Liver (tissue), 9 donors: Measurements from ENCODE around the gene TTC5. TPM values are rescaled to one million over a fixed set of nuclear protein-coding genes. Genes with fewer than 3 reads are reported as not detected.

Experiments
- DNase-seq: peaks from one replicate; pipeline ENCODE4 v3.0.0-alpha.2; 2017; ENCODE audit warnings: low spot score
- H3K27ac ChIP-seq, 2 donors: one replicate each; pipeline ENCODE4 v1.7.0; 2013; ENCODE audit warnings: inconsistent platforms in 2 of 2, low read length in 2 of 2, control low read depth in 1 of 2, low read depth in 1 of 2, mild to moderate bottlenecking in 1 of 2
- H3K27me3 ChIP-seq, 4 donors: one replicate each; pipeline versions ENCODE4 v1.6.1 to v1.7.0; 2013; ENCODE audit warnings: low read length in 3 of 4, inconsistent platforms in 1 of 4, mild to moderate bottlenecking in 1 of 4, moderate library complexity in 1 of 4; ENCODE audit not compliant: control insufficient read depth in 4 of 4, insufficient read depth in 4 of 4
- H3K36me3 ChIP-seq, 4 donors: one replicate each; pipeline versions ENCODE4 v1.6.1 to v1.7.0; 2013; ENCODE audit warnings: low read length in 3 of 4, mild to moderate bottlenecking in 3 of 4, low read depth in 1 of 4, moderate library complexity in 1 of 4; ENCODE audit not compliant: control insufficient read depth in 4 of 4, insufficient read depth in 3 of 4
- H3K4me1 ChIP-seq, 4 donors: one replicate each; pipeline versions ENCODE4 v1.6.1 to v1.7.0; 2013; ENCODE audit warnings: low read length in 3 of 4, mild to moderate bottlenecking in 3 of 4, moderate library complexity in 1 of 4; ENCODE audit not compliant: control insufficient read depth in 4 of 4, insufficient read depth in 4 of 4
- H3K4me3 ChIP-seq, 3 donors: one replicate each; pipeline versions ENCODE4 v1.6.1 to v1.7.0; 2013; ENCODE audit warnings: low read length in 3 of 3, control low read depth in 1 of 3, low read depth in 1 of 3, mild to moderate bottlenecking in 1 of 3
- H3K9ac ChIP-seq, 2 donors: one replicate each; pipeline ENCODE4 v1.7.0; 2013; ENCODE audit warnings: low read length in 2 of 2, mild to moderate bottlenecking in 2 of 2, moderate library complexity in 2 of 2, control low read depth in 1 of 2, low read depth in 1 of 2
- H3K9me3 ChIP-seq, 4 donors: one replicate each; pipeline versions ENCODE4 v1.6.1 to v1.7.0; 2013; ENCODE audit warnings: low read length in 3 of 4; ENCODE audit not compliant: control insufficient read depth in 4 of 4
- ATF3 ChIP-seq: IDR thresholded peaks from 2 replicates; pipeline ENCODE4 v1.6.1; 2016; ENCODE audit warnings: antibody characterized with exemption
- CTCF ChIP-seq: fragments of 150-350 bp; IDR thresholded peaks from 2 replicates; pipeline ENCODE4 v1.5.1; 2017; ENCODE audit warnings: improper control_type of control experiment, low read depth, low read length; ENCODE audit not compliant: missing input control
- EGR1 ChIP-seq, 2 donors: IDR thresholded peaks; 2 replicates each; pipeline ENCODE4 v1.6.1; 2016 to 2018; ENCODE audit warnings: antibody characterized with exemption in 2 of 2, low read depth in 2 of 2
- FOXA1 ChIP-seq: IDR thresholded peaks from 2 replicates; pipeline ENCODE4 v1.6.1; 2016; ENCODE audit warnings: antibody characterized with exemption
- FOXA2 ChIP-seq: IDR thresholded peaks from 2 replicates; pipeline ENCODE4 v1.6.1; 2016; ENCODE audit warnings: antibody characterized with exemption
- GABPA ChIP-seq, 2 donors: IDR thresholded peaks in 1 of 2; conservative IDR thresholded peaks in 1 of 2; 2 replicates each; pipeline ENCODE4 v1.6.1; 2016; ENCODE audit warnings: antibody characterized with exemption in 2 of 2, mild to moderate bottlenecking in 1 of 2, moderate library complexity in 1 of 2
- HNF4A ChIP-seq, 2 donors: conservative IDR thresholded peaks; 2 replicates each; pipeline ENCODE4 v1.6.1; 2016; ENCODE audit warnings: antibody characterized with exemption in 2 of 2, mild to moderate bottlenecking in 2 of 2
- HNF4G ChIP-seq: IDR thresholded peaks from 2 replicates; pipeline ENCODE4 v1.6.1; 2016; ENCODE audit warnings: antibody characterized with exemption
- JUND ChIP-seq, 2 donors: IDR thresholded peaks; 2 replicates each; pipeline ENCODE4 v1.6.1; 2016; ENCODE audit warnings: antibody characterized with exemption in 2 of 2
- MAX ChIP-seq: IDR thresholded peaks from 2 replicates; pipeline ENCODE4 v1.6.1; 2016; ENCODE audit warnings: antibody characterized with exemption
- NR2F2 ChIP-seq: IDR thresholded peaks from 2 replicates; pipeline ENCODE4 v1.6.1; 2016; ENCODE audit warnings: antibody characterized with exemption
- RAD21 ChIP-seq, 2 donors: IDR thresholded peaks; 2 replicates each; pipeline ENCODE4 v1.6.1; 2016; ENCODE audit warnings: antibody characterized with exemption in 2 of 2, mild to moderate bottlenecking in 2 of 2
- REST ChIP-seq: IDR thresholded peaks from 2 replicates; pipeline ENCODE4 v1.6.1; 2016; ENCODE audit warnings: antibody characterized with exemption, mild to moderate bottlenecking
- RXRA ChIP-seq, 2 donors: IDR thresholded peaks; 2 replicates each; pipeline ENCODE4 v1.6.1; 2017 to 2018; ENCODE audit warnings: antibody characterized with exemption in 2 of 2, mild to moderate bottlenecking in 1 of 2
- SP1 ChIP-seq: IDR thresholded peaks from 2 replicates; pipeline ENCODE4 v1.6.1; 2018; ENCODE audit warnings: antibody characterized with exemption, mild to moderate bottlenecking
- TAF1 ChIP-seq: conservative IDR thresholded peaks from 2 replicates; pipeline ENCODE4 v1.6.1; 2016; ENCODE audit warnings: antibody characterized with exemption, mild to moderate bottlenecking
- YY1 ChIP-seq: IDR thresholded peaks from 2 replicates; pipeline ENCODE4 v1.6.1; 2016; ENCODE audit warnings: antibody characterized with exemption, mild to moderate bottlenecking
- ZBTB33 ChIP-seq: IDR thresholded peaks from 2 replicates; pipeline ENCODE4 v1.6.1; 2016; ENCODE audit warnings: antibody characterized with exemption
- WGBS: extraction: QIAGEN DNeasy Blood & Tissue Kit; methylation state at CpG from one replicate; pipeline ENCODE4 v1.1.7; 2013; 5-methylcytosine and 5-hydroxymethylcytosine counted together
- polyA plus RNA-seq, 2 donors: library from polyadenylated mRNA; stranded (reverse) in 1 of 2; unstranded in 1 of 2; fragments of 200-250 nt in 1 of 2; fragments of >200 nt in 1 of 2; fragmentation: Nextera tagmentation in 1 of 2; extraction: Ambion mirVana in 1 of 2; gene quantifications; one replicate each; pipeline versions ENCODE4 v1.2.1 to v1.2.3, GENCODE V29; 2013 to 2015
- total RNA-seq, 2 donors: library from RNA; depleted of rRNA; stranded (reverse); fragments of >200 nt; gene quantifications; one replicate each; pipeline ENCODE4 v1.2.3, GENCODE V29; 2014
- donor health status: healthy.
- donor health status: healthy.
- donor health status: healthy.
- donor health status: healthy.
- donor health status: healthy.

The TTC5 gene
- total and polyA plus RNA-seq, 4 donors: 2.5 to 8.3 (median 4.2) TPM

- H3K27ac ChIP-seq: peak overlapping the region; percentile 86 to 88
- WGBS: 2% methylated on average over 3 of the region's 3 CpGs
Observed at GRCh38 chr14:20343862-20344220, 38.1 kb upstream of the TTC5 start.

GRCh38 chr14:20343092-20343861 lies 37.5 kb upstream of the TTC5 start, which contains the start of gene PARP2:
PARP2 (plus strand) TSS chr14:20343635; CDS start chr14:20343642, 7 bp downstream.
- Histone ChIP-seq H3K27me3 (no peaks in the 10 kb centered on the region), H3K4me3 (peak within 1 kb of the TSS; percentile 79 to 92 (median 92)), H3K4me1 (peaks cover 0 to 8% (median 7%) of the 10 kb centered on the region in 4 donors), H3K27ac (peak within 1 kb of the TSS; percentile 86 to 88), H3K36me3 (peaks cover 1 to 14% (median 7%) of the 10 kb centered on the region in 4 donors), H3K9ac (peak within 1 kb of the TSS; percentile 96 to 97), H3K9me3 (no peaks in the 10 kb centered on the region)
- WGBS: under 1% methylated on average over 50 of the region's 50 CpGs
- peak; percentile 93 for DNase-seq
- peak; percentile 93 for TF ChIP-seq ATF3
- TF ChIP-seq ZBTB33: peak; percentile 95
- peak in 1 of 2 donors; percentile 13 for TF ChIP-seq RAD21 (IDR thresholded peaks at IDR 0.05)
- peak; percentile 90 for TF ChIP-seq SP1
- no peak for TF ChIP-seq CTCF
- peak; percentile 41 for TF ChIP-seq HNF4G
- TF ChIP-seq HNF4A (conservative IDR thresholded peaks at IDR 0.05): peak; percentile 61 to 80
- TF ChIP-seq EGR1 (IDR thresholded peaks at IDR 0.05; ENCODE audit: low read depth in 2 of 2): peak in 1 of 2 donors; percentile 66
- TF ChIP-seq REST: peak; percentile 95
- peak; percentile 62 to 72 for TF ChIP-seq JUND (IDR thresholded peaks at IDR 0.05)
- TF ChIP-seq MAX: peak; percentile 88
- TF ChIP-seq RXRA (IDR thresholded peaks at IDR 0.05): peak; percentile 87 to 89
- peak; percentile 51 for TF ChIP-seq FOXA2
- TF ChIP-seq FOXA1: peak; percentile 63
- TF ChIP-seq GABPA (IDR thresholded peaks at IDR 0.05 in 1 of 2, conservative IDR thresholded peaks at IDR 0.05 in 1 of 2): peak in 1 of 2 donors; percentile 13
- peak; percentile 86 for TF ChIP-seq TAF1
- peak; percentile 96 for TF ChIP-seq YY1
- peak; percentile 90 for TF ChIP-seq NR2F2

More at GRCh38 chr14:20343862-20344220, 38.1 kb upstream of the TTC5 start:
- peak overlapping the region; percentile 79 to 92 (median 91) for H3K4me3 ChIP-seq
- DNase-seq: no peak
- H3K4me1 ChIP-seq: peaks cover 0 to 8% (median 7%) of the 10 kb centered on the region in 4 donors
- peaks cover 1 to 14% (median 7%) of the 10 kb centered on the region in 4 donors for H3K36me3 ChIP-seq
- no peaks in the 10 kb centered on the region for H3K27me3 ChIP-seq
- H3K9ac ChIP-seq: peak overlapping the region; percentile 95 to 97
- no peaks in the 10 kb centered on the region for H3K9me3 ChIP-seq
- TF ChIP-seq RXRA (IDR thresholded peaks at IDR 0.05) (no peak), EGR1 (IDR thresholded peaks at IDR 0.05; ENCODE audit: low read depth in 2 of 2) (no peak), MAX (no peak), HNF4A (conservative IDR thresholded peaks at IDR 0.05) (no peak), ATF3 (no peak), NR2F2 (no peak)
